IMR-90 (cell line): Measurements from ENCODE around the gene ERAP2. TPM values are rescaled to one million over a fixed set of nuclear protein-coding genes. Genes with fewer than 3 reads are reported as not detected.

Source experiments
- ATAC-seq: fragments of 200-7000 bp; cut with Tn5 transposase; 2 replicates; pipeline ENCODE4 v1.9.1; 2020; ENCODE audit warnings: low read depth, mild to moderate bottlenecking, moderate library complexity
- BruUV-seq: library from RNA; stranded (reverse); fragments of 400-500 nt; replicated peaks from 2 replicates; lab custom pipeline; 2021; lab: Mats Ljungman, UMichigan
- CTCF ChIA-PET: fragments of 300-600 bp; formaldehyde crosslinking; extraction: SDS; loops from one replicate; lab custom pipeline; 2021; ENCODE audit warnings: antibody characterized with exemption; lab: Yijun Ruan, JAX
- POLR2A ChIA-PET: fragments of 300-600 bp; sonication (Branson Sonifier 250); formaldehyde crosslinking; loops from one replicate; lab custom pipeline; 2022; ENCODE audit warnings: antibody characterized with exemption; ENCODE audit not compliant: unreplicated experiment; lab: Charles Lee
- DNase-seq: peaks from one replicate; pipeline ENCODE4 v3.0.0; 2013
- H2AFZ ChIP-seq: replicated peaks from 2 replicates; pipeline ENCODE3; 2013; ENCODE audit warnings: low read length, mild to moderate bottlenecking; ENCODE audit not compliant: poor library complexity
- H2AK5ac ChIP-seq: 2 replicates; pipeline ENCODE4 v1.6.1; 2013; ENCODE audit warnings: low read depth, low read length, inconsistent platforms
- H2AK9ac ChIP-seq: replicated peaks from 2 replicates; pipeline ENCODE3; 2013; ENCODE audit warnings: mild to moderate bottlenecking, low read depth, low read length, moderate library complexity; ENCODE audit not compliant: poor library complexity
- H2BK120ac ChIP-seq: 2 replicates; pipeline ENCODE4 v1.6.1; 2013; ENCODE audit warnings: low read depth, low read length, inconsistent platforms
- H2BK15ac ChIP-seq: 3 replicates; pipeline ENCODE4 v1.6.1; 2013; ENCODE audit warnings: low read depth, low read length, inconsistent platforms
- H2BK20ac ChIP-seq: 2 replicates; pipeline ENCODE4 v1.6.1; 2013; ENCODE audit warnings: low read depth, mild to moderate bottlenecking, inconsistent platforms, low read length, moderate library complexity
- H2BK5ac ChIP-seq: 2 replicates; pipeline ENCODE4 v1.6.1; 2013; ENCODE audit warnings: mild to moderate bottlenecking, low read depth, low read length, inconsistent platforms; ENCODE audit not compliant: poor library complexity, severe bottlenecking
- H3K14ac ChIP-seq: replicated peaks from 2 replicates; pipeline ENCODE4 v1.6.1; 2013; ENCODE audit warnings: low read depth, low read length, inconsistent platforms
- H3K18ac ChIP-seq: 2 replicates; pipeline ENCODE4 v1.6.1; 2013; ENCODE audit warnings: low read depth, low read length, control low read depth
- H3K23ac ChIP-seq: 2 replicates; pipeline ENCODE4 v1.6.1; 2013; ENCODE audit warnings: low read depth, low read length, inconsistent platforms
- H3K27ac ChIP-seq: 2 replicates; pipeline ENCODE4 v1.5.1; 2013; ENCODE audit warnings: mild to moderate bottlenecking, control low read depth, low read length; ENCODE audit not compliant: insufficient read depth
- H3K27me3 ChIP-seq: 2 replicates; pipeline ENCODE4 v1.6.1; 2013; ENCODE audit warnings: low read length; ENCODE audit not compliant: control insufficient read depth, insufficient read depth
- H3K36me3 ChIP-seq: 2 replicates; pipeline ENCODE4 v1.6.1; 2013; ENCODE audit warnings: low read length, mixed read lengths; ENCODE audit not compliant: control insufficient read depth, insufficient read depth
- H3K4ac ChIP-seq: 2 replicates; pipeline ENCODE4 v1.6.1; 2013; ENCODE audit warnings: low read depth, low read length, inconsistent platforms
- H3K4me1 ChIP-seq: 2 replicates; pipeline ENCODE4 v1.6.1; 2013; ENCODE audit warnings: low read length, mixed read lengths; ENCODE audit not compliant: control insufficient read depth, insufficient read depth
- H3K4me2 ChIP-seq: 2 replicates; pipeline ENCODE4 v1.6.1; 2013; ENCODE audit warnings: low read depth, mild to moderate bottlenecking, control low read depth, low read length, moderate library complexity
- H3K4me3 ChIP-seq: 2 replicates; pipeline ENCODE4 v1.5.1; 2013; ENCODE audit warnings: low read depth, mild to moderate bottlenecking, control low read depth, low read length, moderate library complexity; ENCODE audit not compliant: insufficient read depth
- H3K56ac ChIP-seq: 2 replicates; pipeline ENCODE4 v1.6.1; 2013; ENCODE audit warnings: low read length, inconsistent platforms; ENCODE audit not compliant: insufficient read depth; ENCODE audit errors: extremely low read depth
- H3K79me1 ChIP-seq, 2 experiments: 2 replicates each; pipeline ENCODE4 v1.6.1; 2013; ENCODE audit warnings: low read length in 2 of 2, inconsistent platforms in 1 of 2, low read depth in 1 of 2
- H3K9ac ChIP-seq: 2 replicates; pipeline ENCODE4 v1.6.1; 2013; ENCODE audit warnings: low read depth, low read length, control low read depth
- H3K9me1 ChIP-seq: 2 replicates; pipeline ENCODE4 v1.6.1; 2013; ENCODE audit warnings: low read length, inconsistent platforms; ENCODE audit not compliant: insufficient read depth
- H3K9me3 ChIP-seq: 2 replicates; pipeline ENCODE4 v1.6.1; 2013; ENCODE audit warnings: low read length; ENCODE audit not compliant: control insufficient read depth, insufficient read depth
- H4K20me1 ChIP-seq: 2 replicates; pipeline ENCODE4 v1.6.1; 2013; ENCODE audit warnings: low read length, inconsistent platforms; ENCODE audit not compliant: insufficient read depth
- H4K5ac ChIP-seq: 2 replicates; pipeline ENCODE4 v1.6.1; 2013; ENCODE audit warnings: mild to moderate bottlenecking, low read depth, low read length, control low read depth
- H4K8ac ChIP-seq, 2 experiments: 2 replicates each; pipeline ENCODE4 v1.6.1; 2013; ENCODE audit warnings: low read depth in 2 of 2, low read length in 2 of 2, control low read depth in 1 of 2, inconsistent platforms in 1 of 2
- H4K91ac ChIP-seq: 2 replicates; pipeline ENCODE4 v1.6.1; 2013; ENCODE audit warnings: low read depth, low read length, inconsistent platforms; ENCODE audit not compliant: insufficient read depth
- BHLHE40 ChIP-seq: fragments of 150-350 bp; IDR thresholded peaks from 2 replicates; pipeline ENCODE4 v1.6.1; 2016; ENCODE audit warnings: mild to moderate bottlenecking, low read depth, low read length
- CEBPB ChIP-seq: IDR thresholded peaks from 2 replicates; pipeline ENCODE4 v1.6.1; 2012; ENCODE audit warnings: low read depth, low read length, improper control_type of control experiment
- CHD1 ChIP-seq: IDR thresholded peaks from 2 replicates; pipeline ENCODE4 v1.6.1; 2012; ENCODE audit warnings: low read depth, low read length, improper control_type of control experiment
- FOS ChIP-seq: fragments of 150-350 bp; IDR thresholded peaks from 2 replicates; pipeline ENCODE4 v1.6.1; 2016; ENCODE audit warnings: low read depth, low read length
- MAFK ChIP-seq: IDR thresholded peaks from 2 replicates; pipeline ENCODE4 v1.6.1; 2012; ENCODE audit warnings: low read depth, low read length, improper control_type of control experiment
- MAZ ChIP-seq: IDR thresholded peaks from 2 replicates; pipeline ENCODE4 v1.6.1; 2012; ENCODE audit warnings: low read depth, mild to moderate bottlenecking, low read length, improper control_type of control experiment, moderate library complexity, borderline replicate concordance
- MXI1 ChIP-seq: IDR thresholded peaks from 2 replicates; pipeline ENCODE4 v1.6.1; 2012; ENCODE audit warnings: low read depth, mild to moderate bottlenecking, low read length, moderate library complexity, borderline replicate concordance
- NFE2L2 ChIP-seq: fragments of 150-350 bp; IDR thresholded peaks from 2 replicates; pipeline ENCODE4 v1.6.1; 2016; ENCODE audit warnings: low read depth, mild to moderate bottlenecking, low read length
- POLR2A ChIP-seq: IDR thresholded peaks from 2 replicates; pipeline ENCODE4 v1.6.1; 2012; ENCODE audit warnings: mild to moderate bottlenecking, low read depth, low read length
- RAD21 ChIP-seq: IDR thresholded peaks from 2 replicates; pipeline ENCODE4 v1.6.1; 2012; ENCODE audit warnings: low read length, improper control_type of control experiment
- RCOR1 ChIP-seq: IDR thresholded peaks from 2 replicates; pipeline ENCODE4 v1.6.1; 2012; ENCODE audit warnings: mild to moderate bottlenecking, low read length, improper control_type of control experiment; ENCODE audit not compliant: insufficient replicate concordance
- RFX5 ChIP-seq: IDR thresholded peaks from 2 replicates; pipeline ENCODE4 v1.8.0; 2012; ENCODE audit warnings: low read depth, mild to moderate bottlenecking, low read length, moderate library complexity
- SMC3 ChIP-seq: fragments of 150-350 bp; IDR thresholded peaks from 2 replicates; pipeline ENCODE4 v1.6.1; 2016; ENCODE audit warnings: low read depth, mild to moderate bottlenecking, antibody characterized with exemption, low read length, moderate library complexity
- WGBS, 2 experiments: methylation state at CpG; one replicate each; pipeline versions ENCODE4 v1.1.5 to v1.1.7; 2013; ENCODE audit warnings: missing lambda C conversion rate in 2 of 2; ENCODE audit not compliant: insufficient read length in 1 of 2; ENCODE audit errors: extremely low coverage in 2 of 2; 5-methylcytosine and 5-hydroxymethylcytosine counted together
- dilution Hi-C: fragments of 300-500 bp; cut with HindIII; formaldehyde crosslinking; loops from one replicate; pipeline ENCODE4 v1.14.3; 2018; ENCODE audit warnings: low sequenced_read_pairs; ENCODE audit not compliant: unreplicated experiment
- in situ Hi-C: fragments of 300-500 bp; cut with MboI; formaldehyde crosslinking; loops from 3 replicates; pipeline ENCODE4 v1.14.3; 2019; ENCODE audit warnings: low sequenced_read_pairs, inconsistent platforms, mixed read lengths
- intact Hi-C: fragments of 100-400 bp; cut with micrococcal nuclease; formaldehyde crosslinking; loops from 2 replicates; pipeline ENCODE4 v1.10.0; 2022
- polyA plus RNA-seq, 3 experiments: library from polyadenylated mRNA; depleted of rRNA; stranded (reverse); fragments of >200 nt; gene quantifications; 2 replicates each; pipeline ENCODE4 v1.2.3, GENCODE V29; 2012; ENCODE audit warnings: low replicate concordance in 1 of 3
- total RNA-seq: library from RNA; depleted of rRNA; stranded (reverse); fragments of >200 nt; gene quantifications from 2 replicates; pipeline ENCODE4 v1.2.3, GENCODE V29; 2012
- TF ChIP-seq, protein P1 (sequence below): fragments of 150-350 bp; IDR thresholded peaks from 2 replicates; pipeline ENCODE4 v1.6.1; 2017; ENCODE audit warnings: mild to moderate bottlenecking, antibody characterized with exemption, low read length, low read depth
- TF ChIP-seq, protein P2 (sequence below): conservative IDR thresholded peaks from 2 replicates; pipeline ENCODE4 v1.5.1; 2012; ENCODE audit warnings: mild to moderate bottlenecking, low read depth, low read length, improper control_type of control experiment
- TF ChIP-seq, protein P3 (sequence below): fragments of 150-350 bp; IDR thresholded peaks from 2 replicates; pipeline ENCODE4 v1.6.1; 2016; ENCODE audit warnings: low read depth, mild to moderate bottlenecking, low read length, moderate library complexity, borderline replicate concordance

Gene ERAP2
- total and polyA plus RNA-seq, 2 of the 4 experiments (the other 2 are of a cell fraction), result 10.6 to 21.3 TPM

DNA sequence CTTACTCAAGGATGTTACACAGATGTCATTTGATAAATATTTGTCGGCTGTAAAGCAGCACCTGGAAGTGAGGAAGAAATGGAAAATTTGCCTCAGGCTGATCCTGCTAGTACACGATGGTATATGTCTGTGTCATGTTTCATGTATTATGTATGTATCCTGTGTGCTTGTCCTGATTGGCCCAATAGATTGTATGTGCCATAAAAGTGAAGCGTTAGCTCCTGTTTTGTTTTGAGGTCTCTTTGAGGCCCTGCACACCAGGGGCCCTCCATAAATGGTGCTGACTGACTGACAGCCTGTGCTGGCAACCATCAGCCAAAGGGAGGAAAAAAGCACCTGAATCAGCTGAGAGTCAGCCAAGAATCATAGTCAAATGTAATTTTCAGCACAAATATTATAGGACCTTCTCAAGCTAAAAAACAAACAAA lies 47.7 kb downstream of the ERAP2 start:
- intact Hi-C loops, result no loop called here
- Histone ChIP-seq H3K4me2 (no peak overlapping the region), H3K23ac (no peak overlapping the region), H3K9me1 (no peaks in the 10 kb centered on the region; the same call in none of the 2 replicates), H4K5ac (no peak overlapping the region), H2AK5ac (no peak overlapping the region), H2BK120ac (no peak overlapping the region; the same call in 1 of the 2 replicates), H2BK20ac (no peak overlapping the region), H2AFZ (no peak overlapping the region), H3K18ac (no peak overlapping the region), H3K9me3 (no peaks in the 10 kb centered on the region), H4K8ac (no peak overlapping the region), H3K27me3 (no peaks in the 10 kb centered on the region), H2AK9ac (no peak overlapping the region), H4K91ac (no peak overlapping the region), H3K14ac (no peak overlapping the region), H3K36me3 (no peaks in the 10 kb centered on the region), H3K4me1 (peaks cover 4% of the 10 kb centered on the region; the same call in 1 of the 2 replicates), H3K79me1 (no peaks in the 10 kb centered on the region), H4K20me1 (no peaks in the 10 kb centered on the region), H2BK15ac (no peak overlapping the region), H3K56ac (no peak overlapping the region), H3K4ac (no peak overlapping the region), H3K9ac (no peak overlapping the region), H3K4me3 (no peak overlapping the region), H2BK5ac (no peak overlapping the region), H3K27ac (no peak overlapping the region)
- in situ Hi-C loops, result no loop called here
- no peak for ATAC-seq
- CTCF ChIA-PET, result interaction anchor here (0.6 to 1.6 kb wide), 4 partner anchors 73 to 1849 kb away, joined by 3 to 6 read pairs (median 4); no protein-coding TSS in a partner anchor
- no peak for TF ChIP-seq MXI1
- no peak for TF ChIP-seq FOS
- TF ChIP-seq MAFK, result no peak
- TF ChIP-seq, protein P1, sequence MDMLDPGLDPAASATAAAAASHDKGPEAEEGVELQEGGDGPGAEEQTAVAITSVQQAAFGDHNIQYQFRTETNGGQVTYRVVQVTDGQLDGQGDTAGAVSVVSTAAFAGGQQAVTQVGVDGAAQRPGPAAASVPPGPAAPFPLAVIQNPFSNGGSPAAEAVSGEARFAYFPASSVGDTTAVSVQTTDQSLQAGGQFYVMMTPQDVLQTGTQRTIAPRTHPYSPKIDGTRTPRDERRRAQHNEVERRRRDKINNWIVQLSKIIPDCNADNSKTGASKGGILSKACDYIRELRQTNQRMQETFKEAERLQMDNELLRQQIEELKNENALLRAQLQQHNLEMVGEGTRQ, result no peak
- TF ChIP-seq, protein P2, sequence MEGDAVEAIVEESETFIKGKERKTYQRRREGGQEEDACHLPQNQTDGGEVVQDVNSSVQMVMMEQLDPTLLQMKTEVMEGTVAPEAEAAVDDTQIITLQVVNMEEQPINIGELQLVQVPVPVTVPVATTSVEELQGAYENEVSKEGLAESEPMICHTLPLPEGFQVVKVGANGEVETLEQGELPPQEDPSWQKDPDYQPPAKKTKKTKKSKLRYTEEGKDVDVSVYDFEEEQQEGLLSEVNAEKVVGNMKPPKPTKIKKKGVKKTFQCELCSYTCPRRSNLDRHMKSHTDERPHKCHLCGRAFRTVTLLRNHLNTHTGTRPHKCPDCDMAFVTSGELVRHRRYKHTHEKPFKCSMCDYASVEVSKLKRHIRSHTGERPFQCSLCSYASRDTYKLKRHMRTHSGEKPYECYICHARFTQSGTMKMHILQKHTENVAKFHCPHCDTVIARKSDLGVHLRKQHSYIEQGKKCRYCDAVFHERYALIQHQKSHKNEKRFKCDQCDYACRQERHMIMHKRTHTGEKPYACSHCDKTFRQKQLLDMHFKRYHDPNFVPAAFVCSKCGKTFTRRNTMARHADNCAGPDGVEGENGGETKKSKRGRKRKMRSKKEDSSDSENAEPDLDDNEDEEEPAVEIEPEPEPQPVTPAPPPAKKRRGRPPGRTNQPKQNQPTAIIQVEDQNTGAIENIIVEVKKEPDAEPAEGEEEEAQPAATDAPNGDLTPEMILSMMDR, result no peak
- TF ChIP-seq RCOR1, result no peak
- TF ChIP-seq, protein P3, sequence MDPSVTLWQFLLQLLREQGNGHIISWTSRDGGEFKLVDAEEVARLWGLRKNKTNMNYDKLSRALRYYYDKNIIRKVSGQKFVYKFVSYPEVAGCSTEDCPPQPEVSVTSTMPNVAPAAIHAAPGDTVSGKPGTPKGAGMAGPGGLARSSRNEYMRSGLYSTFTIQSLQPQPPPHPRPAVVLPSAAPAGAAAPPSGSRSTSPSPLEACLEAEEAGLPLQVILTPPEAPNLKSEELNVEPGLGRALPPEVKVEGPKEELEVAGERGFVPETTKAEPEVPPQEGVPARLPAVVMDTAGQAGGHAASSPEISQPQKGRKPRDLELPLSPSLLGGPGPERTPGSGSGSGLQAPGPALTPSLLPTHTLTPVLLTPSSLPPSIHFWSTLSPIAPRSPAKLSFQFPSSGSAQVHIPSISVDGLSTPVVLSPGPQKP, result no peak
- no peak for TF ChIP-seq SMC3
- TF ChIP-seq CEBPB, result no peak
- no peak for TF ChIP-seq CHD1
- no peak for TF ChIP-seq RFX5
- no peak for TF ChIP-seq MAZ
- TF ChIP-seq BHLHE40, result no peak
- TF ChIP-seq RAD21, result no peak
- TF ChIP-seq NFE2L2, result no peak
- no peak for TF ChIP-seq POLR2A
- 61% methylated on average over 2 of the region's 3 CpGs; no CpG with 5 or more reads in 1 of the 2 experiments for WGBS, 2 experiments
- dilution Hi-C loops, result no loop called here
- POLR2A ChIA-PET, result no interaction called here
- no TSS peak for BruUV-seq
- DNase-seq, result no peak
